ENCODE measurements around the gene CCDC27.
A peak's percentile ranks its signal among the peaks of the same experiment; 100 is the strongest.

The CCDC27 gene

DNA sequence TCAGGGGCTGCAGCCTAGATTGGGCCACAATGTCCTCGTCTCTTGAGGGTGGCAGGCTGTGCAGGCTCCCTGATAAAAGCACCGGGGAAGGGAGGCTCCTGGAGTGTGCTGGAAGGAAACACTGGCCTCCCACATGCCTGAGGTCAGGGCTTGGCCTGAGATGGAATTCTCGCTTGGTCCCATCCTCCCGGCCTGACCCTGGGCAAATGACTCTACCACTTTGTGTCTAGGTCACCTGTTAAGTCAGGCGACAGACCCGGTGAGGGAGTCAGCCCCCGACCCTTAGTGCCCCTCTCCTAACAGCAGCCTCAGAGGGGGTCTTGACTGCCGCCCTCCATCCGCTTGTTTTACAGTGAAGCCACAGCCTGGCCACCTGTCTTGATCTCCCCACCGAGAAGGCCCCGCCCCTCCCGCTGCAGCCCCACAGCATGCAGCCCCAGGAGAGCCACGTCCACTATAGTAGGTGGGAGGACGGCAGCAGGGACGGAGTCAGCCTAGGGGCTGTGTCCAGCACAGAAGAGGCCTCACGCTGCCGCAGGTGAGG lies 22.8 kb downstream of the CCDC27 start:
- DNase-seq (ENCODE audit: low read depth in 3 of 3), result no peak

DNA sequence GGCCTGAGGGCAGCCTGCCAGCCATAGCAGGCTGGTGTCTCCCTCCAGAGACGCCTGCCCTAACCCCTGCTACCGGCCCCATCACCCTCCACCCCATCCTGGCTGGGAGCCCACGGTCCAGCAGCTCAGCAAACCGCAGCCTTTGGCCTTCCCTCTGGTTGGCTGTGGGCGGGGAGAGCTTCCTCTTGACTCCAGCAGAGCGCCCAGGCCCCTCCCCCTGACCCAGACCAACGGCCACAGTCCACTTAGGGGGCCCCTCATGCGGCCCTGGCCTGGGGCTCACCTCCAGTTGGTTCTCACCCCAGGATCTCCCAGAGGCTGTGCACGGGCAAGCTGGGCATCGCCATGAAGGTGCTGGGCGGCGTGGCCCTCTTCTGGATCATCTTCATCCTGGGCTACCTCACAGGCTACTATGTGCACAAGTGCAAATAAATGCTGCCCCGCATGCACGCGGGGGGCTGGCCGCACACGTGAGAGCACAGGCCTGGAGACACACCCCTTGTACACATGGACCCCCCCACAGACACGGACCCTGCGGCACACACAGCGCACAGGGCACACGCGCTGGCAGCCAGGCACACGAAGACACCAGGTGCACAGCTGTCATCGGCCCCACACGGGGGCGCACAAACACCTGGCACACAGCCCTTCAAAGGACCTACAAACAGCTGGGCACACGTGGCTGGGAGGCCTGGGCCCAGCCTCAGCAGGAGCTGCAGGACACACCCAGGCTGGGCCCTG lies 23.4 kb downstream of the CCDC27 start:
- peak in 1 of 3 experiments; percentile 54 for DNase-seq (ENCODE audit: low read depth in 3 of 3)

DNA sequence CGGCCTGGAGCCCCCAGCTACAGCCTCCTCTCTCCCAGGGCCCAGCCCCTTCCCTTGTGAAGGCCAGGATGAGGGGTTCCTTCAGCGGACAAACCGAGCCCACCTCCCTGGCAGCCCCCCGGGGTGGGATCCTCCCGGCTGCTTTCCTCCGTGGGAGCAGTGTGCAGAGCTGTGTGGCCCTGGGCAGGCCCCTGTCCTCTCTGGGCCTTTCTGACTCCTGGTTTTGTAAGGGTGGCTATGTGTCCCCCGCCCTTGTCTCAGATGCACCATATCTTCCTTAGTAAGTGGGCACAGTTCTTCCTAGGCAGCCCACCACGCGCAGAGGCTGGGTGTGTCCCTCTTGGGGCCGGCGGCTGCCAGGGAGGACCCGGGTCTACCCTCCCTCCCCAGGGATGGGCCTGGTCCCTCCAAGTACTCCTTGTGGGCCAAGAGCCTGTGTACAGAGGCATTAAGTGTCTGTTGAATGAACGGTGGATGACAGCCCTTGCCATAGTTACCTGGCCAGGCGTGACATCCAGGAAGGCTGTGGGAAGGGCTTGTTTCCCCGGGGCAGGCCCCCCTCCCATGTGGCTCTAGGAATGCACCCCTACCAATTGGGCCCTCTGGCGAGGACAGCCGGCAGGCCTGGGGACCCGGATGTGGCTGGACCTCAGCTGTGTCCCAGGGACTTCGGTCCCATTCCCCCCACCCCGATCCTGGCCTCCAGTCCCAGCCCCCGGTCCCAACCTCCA lies 24.1 kb downstream of the CCDC27 start:
- no peak for DNase-seq (ENCODE audit: low read depth in 3 of 3)

DNA sequence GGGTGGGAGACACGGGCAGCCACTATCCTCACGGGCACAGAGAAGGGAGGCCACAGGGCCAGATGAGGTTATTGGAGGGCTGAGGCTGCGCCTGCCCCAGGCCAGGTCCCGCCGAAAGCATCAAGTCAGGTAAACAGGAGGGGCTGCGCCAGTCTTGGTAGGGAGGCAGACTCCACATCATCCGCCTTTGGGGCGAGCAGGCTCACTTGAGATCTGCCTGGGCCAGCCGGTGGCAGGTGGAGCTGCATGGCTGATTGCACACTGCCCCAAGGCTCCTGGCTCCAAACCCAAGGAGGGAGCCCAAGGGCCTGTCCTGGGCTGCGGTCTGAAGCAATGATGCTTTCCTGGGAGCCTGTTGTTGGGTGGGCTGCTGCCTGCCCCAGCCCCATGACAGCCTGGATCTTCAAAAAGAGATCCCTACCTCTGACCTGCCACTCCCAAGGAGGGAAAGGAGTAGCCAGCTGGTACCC lies 24.9 kb downstream of the CCDC27 start:
- no peak for DNase-seq (ENCODE audit: low read depth in 3 of 3)

DNA sequence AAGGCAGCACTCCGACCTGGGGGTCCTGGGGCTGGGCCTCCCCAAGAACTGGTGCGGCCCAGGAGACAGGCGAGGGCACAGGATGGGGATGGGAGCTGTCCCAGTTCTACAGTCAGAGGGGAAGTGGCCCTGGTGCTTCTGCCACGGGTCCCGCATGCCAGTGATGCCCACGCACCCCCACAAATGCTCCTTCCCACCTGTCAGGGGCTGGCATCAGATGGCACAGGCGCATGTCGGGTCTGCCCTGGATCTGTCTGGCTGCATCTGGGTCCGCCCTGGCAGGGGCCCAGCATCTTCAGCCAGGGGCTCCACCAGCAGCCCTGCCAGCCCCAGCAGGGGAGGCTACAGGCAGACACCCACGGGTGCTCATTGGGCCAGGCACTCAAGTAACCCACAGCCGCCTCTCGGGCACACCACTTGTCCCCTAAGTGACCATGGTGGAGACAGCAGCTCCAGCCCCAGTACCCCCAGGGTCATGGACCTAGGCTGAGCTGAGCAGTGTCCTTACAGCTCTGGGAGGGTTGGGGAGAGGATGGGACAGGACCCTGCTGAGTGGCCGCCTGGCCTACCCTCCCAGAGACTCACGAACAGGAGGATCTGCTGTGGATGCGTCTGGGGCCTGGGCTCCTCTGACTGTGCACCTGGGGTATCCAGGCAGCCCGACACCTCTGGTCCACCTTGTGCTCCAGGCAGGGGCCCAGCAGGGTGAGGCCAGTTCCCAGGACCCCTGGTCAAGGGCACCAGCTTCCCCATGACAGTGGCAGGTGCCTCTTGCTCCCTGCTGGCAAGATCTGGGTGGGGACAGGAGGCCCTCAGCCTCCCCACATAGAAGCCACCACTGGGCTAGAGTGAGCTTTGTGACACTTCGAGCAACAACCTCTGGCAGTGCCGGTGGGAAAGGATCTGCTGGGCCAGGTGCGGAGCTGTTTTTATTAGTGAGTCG lies 25.7 kb downstream of the CCDC27 start:
- no peak for DNase-seq (ENCODE audit: low read depth in 3 of 3)

DNA sequence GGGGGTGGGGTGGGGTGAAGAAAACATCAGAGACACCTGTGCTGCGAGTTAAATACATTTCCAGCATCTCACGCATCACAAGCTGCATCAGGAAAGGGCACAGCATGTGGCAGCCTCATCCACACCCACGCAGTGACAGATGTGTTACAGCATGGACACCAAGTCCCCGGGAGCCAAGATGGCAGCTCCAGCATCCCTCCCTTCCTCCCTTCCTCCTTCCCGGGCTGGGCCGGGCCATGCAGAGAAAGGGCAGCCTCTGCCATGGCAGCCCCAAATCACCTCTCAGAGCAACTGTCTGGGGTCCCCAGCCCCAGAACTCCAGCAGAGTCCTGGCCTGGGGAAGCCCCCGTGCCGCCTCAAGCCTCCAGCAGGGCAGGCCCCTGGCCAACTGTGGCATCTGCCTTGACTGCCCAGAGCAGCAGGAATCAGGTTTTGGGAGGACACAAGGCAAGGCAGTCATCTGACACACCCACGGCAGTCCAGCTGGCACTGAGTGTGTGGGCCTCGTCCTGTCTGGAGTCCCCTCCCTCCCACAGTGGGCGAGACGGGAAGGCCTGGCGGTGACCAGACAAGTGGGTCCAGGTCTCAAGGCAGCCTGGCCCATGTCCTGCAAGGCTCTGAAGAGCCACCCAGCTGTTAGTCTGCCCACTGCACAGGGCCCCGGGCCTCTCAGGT lies 26.5 kb downstream of the CCDC27 start:
- DNase-seq (ENCODE audit: low read depth in 3 of 3), result no peak

DNA sequence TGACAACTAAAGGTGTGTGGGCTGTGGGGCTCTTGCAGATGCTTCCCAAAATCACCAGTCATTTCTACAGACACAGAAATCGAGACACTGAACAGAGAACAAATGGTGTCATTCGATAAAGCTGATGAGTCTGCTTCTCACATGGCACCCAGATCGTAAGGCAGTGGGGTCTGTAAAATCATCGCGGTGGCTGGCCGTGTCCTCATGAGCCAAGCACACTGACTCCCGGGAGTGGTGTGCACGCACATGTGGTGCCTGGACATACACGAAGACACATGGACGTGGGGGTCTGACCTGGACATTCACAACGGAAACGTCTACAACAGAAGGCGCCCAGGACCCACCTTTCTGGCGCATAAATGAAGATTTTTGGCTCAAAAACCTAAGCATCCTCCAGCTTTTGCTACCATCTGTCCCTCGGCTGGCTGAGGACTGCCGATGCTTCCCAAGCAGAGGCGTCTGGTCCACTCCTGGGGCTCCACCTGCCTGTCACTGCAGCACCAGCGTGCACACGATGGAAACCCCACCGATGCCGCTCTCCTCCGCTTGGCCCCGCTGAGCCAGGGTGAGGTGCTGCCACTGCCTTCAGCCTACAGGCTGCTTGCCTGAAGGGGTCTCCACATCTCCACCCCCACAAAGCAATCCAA lies 27.1 kb downstream of the CCDC27 start:
- no peak for DNase-seq (ENCODE audit: low read depth in 3 of 3)

DNA sequence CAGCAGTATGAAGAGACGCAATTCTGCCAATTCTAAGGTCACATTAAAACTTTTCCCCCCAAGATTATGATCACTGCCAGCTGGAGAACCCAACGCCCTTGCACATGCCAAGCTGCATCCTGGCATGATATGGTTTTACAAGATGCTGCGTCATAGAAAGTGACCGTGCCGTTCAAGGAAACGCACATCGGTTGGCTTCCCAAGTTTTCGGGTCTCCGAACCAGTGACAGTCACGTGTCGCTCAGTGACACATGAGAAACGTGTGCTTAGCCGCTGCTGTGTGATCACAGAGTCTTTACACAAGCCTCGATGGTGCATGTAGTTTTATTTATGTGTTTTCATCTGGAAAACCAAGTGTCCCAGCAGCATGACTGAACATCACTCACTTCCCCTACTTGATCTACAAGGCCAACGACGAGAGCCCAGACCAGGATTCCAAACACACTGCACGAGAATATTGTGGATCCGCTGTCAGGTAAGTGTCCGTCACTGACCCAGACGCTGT lies 27.7 kb downstream of the CCDC27 start:
- no peak for DNase-seq (ENCODE audit: low read depth in 3 of 3)

DNA sequence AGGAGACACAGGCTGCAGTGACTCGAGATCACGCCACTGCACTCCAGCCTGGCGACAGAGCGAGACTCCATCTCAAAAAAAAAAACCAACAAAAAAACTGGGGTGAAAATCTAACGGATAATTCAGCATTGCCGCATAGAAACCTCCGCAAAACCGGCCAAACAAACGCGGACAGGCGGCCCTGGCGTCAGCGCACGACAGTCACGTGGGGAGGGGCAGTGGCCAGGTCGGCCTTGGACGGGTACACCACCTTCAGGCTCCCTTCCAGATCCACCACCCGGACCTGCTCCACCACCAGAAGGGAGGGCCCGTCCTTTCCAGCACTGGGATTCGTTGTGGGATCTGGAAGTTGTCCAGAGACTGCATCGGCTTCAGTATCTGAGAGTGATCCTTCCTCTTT lies 28.7 kb downstream of the CCDC27 start:
- no peak for DNase-seq (ENCODE audit: low read depth in 3 of 3)

DNA sequence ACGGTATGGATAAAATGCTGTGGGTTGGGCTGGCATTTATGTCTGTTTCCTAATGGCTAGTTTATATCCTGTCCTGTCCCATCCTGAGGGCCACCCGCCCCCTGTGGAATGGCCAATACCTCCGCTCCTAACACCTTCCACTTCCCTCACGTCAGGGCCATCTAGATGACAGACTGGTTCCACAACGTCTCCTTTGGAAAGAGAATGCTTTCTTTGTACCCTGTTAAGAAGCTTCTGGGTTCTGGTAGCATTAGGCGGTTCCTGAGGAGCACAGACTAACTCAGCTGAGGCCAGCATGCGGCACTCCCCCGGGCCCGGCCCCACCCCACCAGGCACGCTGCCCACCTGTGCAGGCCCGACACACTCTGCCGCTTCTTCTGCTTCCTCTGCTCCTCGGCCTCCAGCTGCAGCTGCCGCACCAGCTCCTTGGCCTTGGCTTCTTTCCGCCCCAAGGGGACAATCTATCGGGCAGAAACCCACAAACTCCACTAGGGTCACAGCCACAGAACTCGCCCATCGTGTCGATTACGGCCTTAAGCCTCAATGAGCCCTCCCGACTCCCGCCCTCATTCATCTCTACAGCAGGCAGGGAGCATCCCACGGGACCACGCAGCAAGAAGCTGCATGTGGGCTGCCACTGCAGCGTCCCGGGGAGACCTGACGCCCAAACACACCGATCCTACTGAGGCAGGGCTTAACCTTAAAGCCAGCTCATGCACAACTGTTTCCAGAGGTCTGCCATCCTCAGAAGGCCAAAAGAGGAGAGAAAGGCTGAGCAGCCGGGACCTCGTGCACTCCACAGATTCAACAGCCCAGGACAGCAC lies 31.6 kb downstream of the CCDC27 start:
- DNase-seq (ENCODE audit: low read depth in 3 of 3), result no peak

DNA sequence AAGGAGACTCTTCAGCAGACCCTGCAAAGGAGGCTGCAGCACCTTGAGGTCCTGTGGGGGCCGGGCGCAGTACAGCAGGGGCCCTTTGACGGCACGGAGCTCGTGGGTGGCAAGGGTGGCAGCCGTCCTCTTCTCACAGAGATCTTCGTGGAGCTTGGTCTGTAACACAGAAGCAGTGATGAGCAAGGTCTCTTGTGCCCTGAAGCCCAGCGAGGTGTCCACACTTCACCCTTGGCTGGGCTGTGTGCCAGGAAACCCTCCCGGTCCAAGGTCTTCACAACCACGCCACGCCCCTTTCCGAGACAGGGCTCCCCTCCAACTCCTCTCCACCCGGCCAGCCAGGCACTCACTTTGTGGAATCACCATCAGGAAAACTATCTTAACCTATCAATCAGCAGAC lies 32.8 kb downstream of the CCDC27 start:
- no peak for DNase-seq (ENCODE audit: low read depth in 3 of 3)

DNA sequence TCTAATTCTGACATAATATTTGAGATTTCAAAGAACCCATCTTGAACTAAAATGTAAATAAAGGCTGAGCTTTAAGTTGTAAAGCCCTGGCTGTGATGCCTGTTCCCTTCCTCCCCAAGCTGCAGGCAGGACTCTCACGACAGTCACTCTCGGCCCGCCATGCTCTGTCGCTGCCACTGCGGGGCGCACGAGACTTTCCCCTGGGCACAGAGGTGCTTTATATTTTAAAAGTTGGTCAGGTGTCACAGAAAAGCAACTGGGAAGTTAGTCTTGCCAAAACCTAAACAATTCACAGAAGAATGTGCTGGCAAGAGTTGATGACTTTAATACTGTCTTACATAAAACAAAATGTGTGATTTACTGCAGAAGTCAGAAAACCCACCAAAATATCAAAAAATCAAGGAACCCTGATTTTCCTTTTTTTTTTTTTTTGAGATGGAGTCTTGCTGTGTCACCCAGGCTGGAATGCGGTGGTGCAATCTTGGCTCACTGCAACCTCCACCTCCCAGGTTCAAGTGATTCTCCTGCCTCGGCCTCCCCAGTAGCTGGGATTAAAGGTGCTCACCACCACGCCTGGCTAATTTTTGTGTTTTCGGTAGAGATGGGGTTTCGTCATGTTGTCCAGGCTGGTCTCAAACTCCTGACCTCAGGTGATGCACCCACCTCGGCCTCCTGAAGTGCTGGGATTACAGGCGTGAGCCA lies 33.4 kb downstream of the CCDC27 start:
- no peak for DNase-seq (ENCODE audit: low read depth in 3 of 3)

DNA sequence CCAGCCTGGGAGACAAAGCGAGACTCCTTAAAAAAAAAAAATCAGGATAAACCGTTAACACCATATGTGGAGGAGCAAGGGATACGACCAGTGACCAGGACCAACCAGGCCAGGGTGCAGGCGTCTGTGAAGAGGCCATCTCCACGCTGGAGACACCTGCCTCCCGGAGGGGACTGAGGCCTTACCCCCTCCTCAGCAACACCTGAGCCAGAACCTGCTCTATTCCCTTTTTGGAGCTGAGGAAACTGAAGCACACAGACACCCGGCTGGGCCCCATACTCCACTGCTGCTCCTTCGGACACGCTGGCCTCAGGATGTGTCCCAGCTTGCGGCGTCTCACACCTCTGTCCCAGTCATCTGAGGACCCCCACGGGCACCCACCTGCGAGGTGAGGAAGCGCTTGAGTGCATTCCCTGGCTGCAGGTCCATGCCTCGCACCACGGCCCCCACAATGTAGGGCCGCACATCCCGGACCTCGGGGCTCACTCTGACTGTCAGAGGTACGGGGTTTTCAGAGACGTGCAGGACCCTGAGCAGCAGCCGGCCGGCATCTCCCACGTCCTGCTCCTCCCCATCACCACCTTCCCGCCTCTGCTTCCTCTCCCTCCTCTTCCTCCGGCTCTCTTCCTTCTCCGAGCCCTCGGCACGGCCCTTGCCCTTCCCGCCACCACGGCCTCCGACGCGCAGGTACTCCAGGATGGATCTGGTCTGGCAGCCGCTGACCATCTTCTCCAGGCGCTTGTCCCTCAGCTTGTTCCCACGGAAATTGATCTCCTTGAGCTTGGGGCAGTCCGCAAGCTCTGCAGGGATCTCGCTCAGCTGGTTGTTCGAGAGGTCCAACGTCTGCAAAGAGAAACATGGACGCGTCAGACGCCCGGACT lies 34.5 kb downstream of the CCDC27 start:
- no peak for DNase-seq (ENCODE audit: low read depth in 3 of 3)

DNA sequence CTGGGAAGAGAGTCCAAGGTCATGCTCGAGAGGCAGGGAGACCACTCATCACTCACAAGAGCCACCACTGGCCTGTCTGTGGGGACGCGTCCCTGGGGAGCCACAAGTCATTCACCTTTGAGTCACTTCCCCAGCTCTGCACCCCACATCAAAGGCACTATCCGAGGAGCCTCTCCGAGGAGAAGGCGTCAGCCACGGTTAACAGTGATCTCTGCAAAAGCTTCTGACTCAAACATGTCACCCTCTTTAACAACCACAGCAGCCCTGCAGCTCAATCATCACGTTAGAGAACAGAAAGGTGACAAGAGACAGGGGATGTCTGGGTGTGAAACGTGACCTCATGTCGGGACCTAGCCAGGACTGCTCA lies 35.1 kb downstream of the CCDC27 start:
- peak in 1 of 3 experiments; percentile 51 for DNase-seq (ENCODE audit: low read depth in 3 of 3)

DNA sequence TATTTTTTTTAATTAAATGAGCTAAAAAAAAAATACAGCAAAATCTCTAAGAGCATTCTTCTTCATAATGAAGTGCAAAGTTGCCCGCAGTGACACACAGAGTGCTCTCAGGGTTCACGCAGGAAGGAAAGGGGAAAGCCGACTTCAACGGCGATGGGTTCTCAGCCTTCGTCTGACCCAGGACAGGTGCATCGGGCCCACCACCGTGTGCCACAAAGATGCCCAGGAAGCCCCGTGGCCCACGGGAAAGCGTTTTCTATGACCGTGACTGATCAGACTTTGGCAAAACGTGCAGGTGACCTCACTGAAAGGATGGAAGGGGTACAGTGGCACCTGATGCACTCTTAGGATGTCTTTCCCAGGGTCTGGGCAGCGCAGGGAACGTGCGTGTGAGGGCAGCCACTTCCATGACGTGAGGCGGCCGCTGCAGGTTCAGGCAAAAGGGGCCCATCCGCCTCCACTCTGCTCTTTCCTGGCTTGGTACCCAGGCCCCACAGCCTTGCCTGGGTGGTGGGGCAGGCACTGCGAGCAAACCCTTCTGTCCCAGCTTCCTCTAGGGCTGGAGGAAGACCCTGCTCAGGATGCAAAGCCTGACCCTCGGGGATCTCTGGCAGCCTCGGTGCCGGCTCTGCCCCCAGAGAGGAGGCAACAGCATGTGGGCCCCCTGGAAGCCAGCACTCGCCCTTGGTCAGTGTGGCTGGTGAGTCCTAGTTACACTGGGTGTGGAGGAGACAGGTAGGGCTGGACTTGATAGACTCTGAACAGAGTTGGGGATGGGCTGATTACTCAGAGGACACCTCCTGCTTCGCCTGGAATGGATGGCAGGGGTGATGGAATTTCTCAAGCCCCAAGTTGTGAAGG lies 35.7 kb downstream of the CCDC27 start:
- DNase-seq (ENCODE audit: low read depth in 3 of 3), result no peak

DNA sequence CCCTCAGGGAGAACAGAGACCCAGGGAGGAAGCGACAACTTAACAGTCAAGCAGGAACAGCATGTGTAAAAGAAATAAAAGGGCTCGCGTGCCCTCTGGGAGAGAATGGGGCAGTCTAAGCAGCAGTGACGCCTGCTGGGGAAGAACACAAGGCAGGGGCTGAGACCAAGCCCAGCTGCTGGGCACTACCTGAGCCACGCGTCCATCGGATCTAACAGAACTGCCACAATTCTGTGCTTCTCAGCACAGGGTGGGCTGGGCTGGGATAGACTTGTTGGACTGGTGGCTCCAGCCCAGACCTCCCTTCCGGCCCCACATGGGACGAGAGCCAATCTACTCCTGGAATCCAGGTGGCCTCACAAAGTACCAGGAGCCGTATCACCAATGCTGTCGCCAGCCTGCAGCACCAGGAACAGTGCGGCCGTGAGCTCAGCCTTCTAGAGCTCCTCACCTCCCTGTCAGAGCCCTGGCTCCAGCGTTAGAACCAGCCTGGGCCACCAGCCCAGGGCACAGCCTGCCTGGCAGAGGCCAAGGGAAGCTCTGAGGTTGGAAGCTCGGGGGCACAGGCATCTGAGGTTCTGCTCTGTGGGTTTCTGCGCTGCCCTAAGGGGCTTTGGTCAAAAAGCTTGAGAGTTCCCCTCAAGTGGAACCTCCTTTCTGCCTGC lies 36.6 kb downstream of the CCDC27 start:
- no peak for DNase-seq (ENCODE audit: low read depth in 3 of 3)

Measured in stimulated activated CD4-positive, alpha-beta T cell treated with anti-CD3 and anti-CD28 coated beads, TNF-alpha, amount 100 ng/mL, for 24 hours (primary cell).